Measurements from ENCODE around the gene ADORA1. TPM values are rescaled to one million over a fixed set of nuclear protein-coding genes. Genes with fewer than 3 reads are reported as not detected.

ADORA1 gene
- polyA plus RNA-seq, 1 of the 3 experiments (the other 2 are of a cell fraction) = 4.8 TPM

DNA sequence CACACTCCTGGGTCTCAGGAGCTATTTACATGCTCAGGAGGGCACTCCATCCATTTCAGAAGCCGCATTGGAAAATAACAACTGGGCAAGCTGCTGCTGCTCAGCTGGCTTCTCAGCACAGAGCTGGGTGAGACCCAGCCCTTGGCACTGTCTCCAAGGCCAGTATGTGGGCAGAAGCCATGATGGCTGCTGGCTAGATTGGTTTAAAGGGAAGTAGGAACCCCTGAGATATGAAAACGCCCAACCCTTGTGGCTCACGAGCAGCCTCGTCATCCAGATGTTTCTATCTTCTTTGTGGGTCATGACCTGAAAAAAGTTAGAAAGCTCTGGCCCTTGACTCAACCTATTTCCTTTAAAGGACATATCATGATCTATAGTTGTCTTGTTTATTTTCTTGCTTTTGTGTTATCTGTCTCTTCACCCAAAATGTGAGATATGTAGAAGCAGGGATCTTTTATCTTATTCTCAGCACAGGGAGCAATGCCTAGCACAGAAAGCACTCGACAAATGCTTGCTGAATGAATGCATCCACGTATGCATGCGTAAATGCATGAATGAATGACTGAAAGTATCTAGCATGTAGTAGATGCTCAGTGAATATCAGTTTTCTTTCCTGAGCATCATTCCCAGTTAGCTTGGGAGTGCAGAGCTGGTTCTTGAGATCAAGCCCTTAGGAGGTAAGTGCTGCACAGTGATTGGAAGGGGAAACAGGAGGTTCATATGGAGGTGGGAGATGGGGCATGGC, 36.5 kb downstream of the ADORA1 start:
- H3K4me1 ChIP-seq (ENCODE audit: control insufficient read depth in 1 of 2, insufficient read depth in 2 of 2, low read depth in 1 of 2, low read length in 1 of 2) = no peaks in the 10 kb centered on the region
- ChIA-PET POLR2A (no interaction called here), CTCF (interaction anchor here (1.0 to 1.6 kb wide), 3 partner anchors 46 to 135 kb away, joined by 3 to 5 read pairs (median 4); no protein-coding TSS in a partner anchor)
- H3K9ac ChIP-seq = no peak overlapping the region
- H2AFZ ChIP-seq (ENCODE audit: low read depth) = no peak overlapping the region
- H3F3A ChIP-seq (replicated peaks; ENCODE audit: insufficient read depth) = no peaks in the 10 kb centered on the region
- no peaks in the 10 kb centered on the region for H3K79me2 ChIP-seq (ENCODE audit: insufficient read depth)
- H3K9me3 ChIP-seq = no peaks in the 10 kb centered on the region
- no peak overlapping the region for H3K4me2 ChIP-seq
- no peak overlapping the region for H3K4me3 ChIP-seq (ENCODE audit: low read depth in 2 of 2, low read length in 1 of 2)
- no peaks in the 10 kb centered on the region for H3K27me3 ChIP-seq (ENCODE audit: insufficient read depth)
- no peak overlapping the region for H3K27ac ChIP-seq (ENCODE audit: low read depth in 2 of 2, low read length in 1 of 2)
- TF ChIP-seq NFIC (IDR thresholded peaks at IDR 0.05; ENCODE audit: borderline replicate concordance) = no peak
- TF ChIP-seq, protein P1, sequence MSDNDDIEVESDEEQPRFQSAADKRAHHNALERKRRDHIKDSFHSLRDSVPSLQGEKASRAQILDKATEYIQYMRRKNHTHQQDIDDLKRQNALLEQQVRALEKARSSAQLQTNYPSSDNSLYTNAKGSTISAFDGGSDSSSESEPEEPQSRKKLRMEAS (IDR thresholded peaks at IDR 0.05; ENCODE audit: low read depth) = no peak
- no peak for TF ChIP-seq FOXJ3 (CRISPR knock-in tag; IDR thresholded peaks at IDR 0.05)
- no peak for TF ChIP-seq RAD21 (IDR thresholded peaks at IDR 0.05; ENCODE audit: low read length)
- TF ChIP-seq TCF12 (IDR thresholded peaks at IDR 0.05) = no peak
- no peak for TF ChIP-seq ELF1 (IDR thresholded peaks at IDR 0.05)
- no peak for TF ChIP-seq GABPA (IDR thresholded peaks at IDR 0.05; ENCODE audit: low read depth)
- no peak for TF ChIP-seq POLR2AphosphoS5 (IDR thresholded peaks at IDR 0.05; ENCODE audit: low read depth, low read length)
- TF ChIP-seq MXI1 (IDR thresholded peaks at IDR 0.05; ENCODE audit: low read depth, low read length) = no peak
- no peak for TF ChIP-seq RXRA (IDR thresholded peaks at IDR 0.05; ENCODE audit: borderline replicate concordance, low read depth)
- no peak for TF ChIP-seq RFX5 (IDR thresholded peaks at IDR 0.05; ENCODE audit: low read length)
- TF ChIP-seq SIN3A (IDR thresholded peaks at IDR 0.05; ENCODE audit: borderline replicate concordance, low read depth, low read length) = no peak
- TF ChIP-seq, protein P2, sequence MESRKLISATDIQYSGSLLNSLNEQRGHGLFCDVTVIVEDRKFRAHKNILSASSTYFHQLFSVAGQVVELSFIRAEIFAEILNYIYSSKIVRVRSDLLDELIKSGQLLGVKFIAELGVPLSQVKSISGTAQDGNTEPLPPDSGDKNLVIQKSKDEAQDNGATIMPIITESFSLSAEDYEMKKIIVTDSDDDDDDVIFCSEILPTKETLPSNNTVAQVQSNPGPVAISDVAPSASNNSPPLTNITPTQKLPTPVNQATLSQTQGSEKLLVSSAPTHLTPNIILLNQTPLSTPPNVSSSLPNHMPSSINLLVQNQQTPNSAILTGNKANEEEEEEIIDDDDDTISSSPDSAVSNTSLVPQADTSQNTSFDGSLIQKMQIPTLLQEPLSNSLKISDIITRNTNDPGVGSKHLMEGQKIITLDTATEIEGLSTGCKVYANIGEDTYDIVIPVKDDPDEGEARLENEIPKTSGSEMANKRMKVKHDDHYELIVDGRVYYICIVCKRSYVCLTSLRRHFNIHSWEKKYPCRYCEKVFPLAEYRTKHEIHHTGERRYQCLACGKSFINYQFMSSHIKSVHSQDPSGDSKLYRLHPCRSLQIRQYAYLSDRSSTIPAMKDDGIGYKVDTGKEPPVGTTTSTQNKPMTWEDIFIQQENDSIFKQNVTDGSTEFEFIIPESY (IDR thresholded peaks at IDR 0.05; ENCODE audit: borderline replicate concordance, low read depth) = no peak
- no peak for TF ChIP-seq TAF1 (IDR thresholded peaks at IDR 0.05; ENCODE audit: borderline replicate concordance, low read depth, low read length)
- TF ChIP-seq, protein P3, sequence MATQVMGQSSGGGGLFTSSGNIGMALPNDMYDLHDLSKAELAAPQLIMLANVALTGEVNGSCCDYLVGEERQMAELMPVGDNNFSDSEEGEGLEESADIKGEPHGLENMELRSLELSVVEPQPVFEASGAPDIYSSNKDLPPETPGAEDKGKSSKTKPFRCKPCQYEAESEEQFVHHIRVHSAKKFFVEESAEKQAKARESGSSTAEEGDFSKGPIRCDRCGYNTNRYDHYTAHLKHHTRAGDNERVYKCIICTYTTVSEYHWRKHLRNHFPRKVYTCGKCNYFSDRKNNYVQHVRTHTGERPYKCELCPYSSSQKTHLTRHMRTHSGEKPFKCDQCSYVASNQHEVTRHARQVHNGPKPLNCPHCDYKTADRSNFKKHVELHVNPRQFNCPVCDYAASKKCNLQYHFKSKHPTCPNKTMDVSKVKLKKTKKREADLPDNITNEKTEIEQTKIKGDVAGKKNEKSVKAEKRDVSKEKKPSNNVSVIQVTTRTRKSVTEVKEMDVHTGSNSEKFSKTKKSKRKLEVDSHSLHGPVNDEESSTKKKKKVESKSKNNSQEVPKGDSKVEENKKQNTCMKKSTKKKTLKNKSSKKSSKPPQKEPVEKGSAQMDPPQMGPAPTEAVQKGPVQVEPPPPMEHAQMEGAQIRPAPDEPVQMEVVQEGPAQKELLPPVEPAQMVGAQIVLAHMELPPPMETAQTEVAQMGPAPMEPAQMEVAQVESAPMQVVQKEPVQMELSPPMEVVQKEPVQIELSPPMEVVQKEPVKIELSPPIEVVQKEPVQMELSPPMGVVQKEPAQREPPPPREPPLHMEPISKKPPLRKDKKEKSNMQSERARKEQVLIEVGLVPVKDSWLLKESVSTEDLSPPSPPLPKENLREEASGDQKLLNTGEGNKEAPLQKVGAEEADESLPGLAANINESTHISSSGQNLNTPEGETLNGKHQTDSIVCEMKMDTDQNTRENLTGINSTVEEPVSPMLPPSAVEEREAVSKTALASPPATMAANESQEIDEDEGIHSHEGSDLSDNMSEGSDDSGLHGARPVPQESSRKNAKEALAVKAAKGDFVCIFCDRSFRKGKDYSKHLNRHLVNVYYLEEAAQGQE (IDR thresholded peaks at IDR 0.05; ENCODE audit: low read depth, low read length) = no peak
- no peak for TF ChIP-seq CHD2 (IDR thresholded peaks at IDR 0.05; ENCODE audit: low read length, partially characterized antibody)
- H4K20me1 ChIP-seq (ENCODE audit: insufficient read depth) = no peaks in the 10 kb centered on the region
- DNase-seq = no peak
- H3K9me2 ChIP-seq = no peaks in the 10 kb centered on the region
- no peaks in the 10 kb centered on the region for H3K36me3 ChIP-seq (replicated peaks in 1 of 2; ENCODE audit: control insufficient read depth in 1 of 2, insufficient read depth in 2 of 2, low read length in 1 of 2)
- WGBS (ENCODE audit: low lambda C conversion rate) = 78% methylated on average over 7 of the region's 7 CpGs

Measured in SK-N-SH (cell line).